ENCODE results near the gene MUC13.

The MUC13 gene

GRCh38 chr3:124885466-124886167, 48.9 kb downstream of the MUC13 start:
- in situ Hi-C loops (cut with MboI; ENCODE audit: low sequenced_read_pairs) = no loop called here
- Histone ChIP-seq H3K27me3 (ENCODE audit: low read depth) (no peaks in the 10 kb centered on the region), H3K9me3 (no peaks in the 10 kb centered on the region), H3K4me3 (peak overlapping the region; percentile 44), H3K4me1 (peaks cover 22% of the 10 kb centered on the region), H3K36me3 (replicated peaks) (no peaks in the 10 kb centered on the region)
- peak; percentile 45 to 70 for DNase-seq (ENCODE audit: low spot score in 2 of 2)

GRCh38 chr3:124884474-124885101, 50.0 kb downstream of the MUC13 start:
- Histone ChIP-seq H3K36me3 (replicated peaks) (no peaks in the 10 kb centered on the region), H3K4me3 (no peak overlapping the region), H3K27me3 (ENCODE audit: low read depth) (no peaks in the 10 kb centered on the region), H3K9me3 (no peaks in the 10 kb centered on the region), H3K4me1 (peaks cover 22% of the 10 kb centered on the region)
- DNase-seq (ENCODE audit: low spot score in 2 of 2) = no peak
- in situ Hi-C loops (cut with MboI; ENCODE audit: low sequenced_read_pairs) = no loop called here

GRCh38 chr3:124883766-124884473, 50.6 kb downstream of the MUC13 start:
- Histone ChIP-seq H3K36me3 (replicated peaks) (no peaks in the 10 kb centered on the region), H3K9me3 (no peaks in the 10 kb centered on the region), H3K4me3 (no peak overlapping the region), H3K4me1 (peaks cover 22% of the 10 kb centered on the region), H3K27me3 (ENCODE audit: low read depth) (no peaks in the 10 kb centered on the region)
- in situ Hi-C loops (cut with MboI; ENCODE audit: low sequenced_read_pairs) = no loop called here
- no peak for DNase-seq (ENCODE audit: low spot score in 2 of 2)

- in situ Hi-C loops (cut with MboI; ENCODE audit: low sequenced_read_pairs) = no loop called here
- no peaks in the 10 kb centered on the region for H3K27me3 ChIP-seq (ENCODE audit: low read depth)
- H3K4me1 ChIP-seq = peaks cover 22% of the 10 kb centered on the region
- no peak overlapping the region for H3K4me3 ChIP-seq
- no peaks in the 10 kb centered on the region for H3K9me3 ChIP-seq
- H3K36me3 ChIP-seq (replicated peaks) = no peaks in the 10 kb centered on the region
- DNase-seq (ENCODE audit: low spot score in 2 of 2) = peak; percentile 19 to 39
Measured at GRCh38 chr3:124882816-124883747, 51.5 kb downstream of the MUC13 start.

GRCh38 chr3:124881976-124882697, 52.4 kb downstream of the MUC13 start:
- Histone ChIP-seq H3K4me3 (no peak overlapping the region), H3K9me3 (no peaks in the 10 kb centered on the region), H3K27me3 (ENCODE audit: low read depth) (no peaks in the 10 kb centered on the region), H3K4me1 (peaks cover 22% of the 10 kb centered on the region), H3K36me3 (replicated peaks) (no peaks in the 10 kb centered on the region)
- in situ Hi-C loops (cut with MboI; ENCODE audit: low sequenced_read_pairs) = no loop called here
- no peak for DNase-seq (ENCODE audit: low spot score in 2 of 2)

GRCh38 chr3:124879337-124879680, 55.2 kb downstream of the MUC13 start:
- in situ Hi-C loops (cut with MboI; ENCODE audit: low sequenced_read_pairs) = no loop called here
- no peak for DNase-seq (ENCODE audit: low spot score in 2 of 2)

GRCh38 chr3:124878561-124879336, 55.8 kb downstream of the MUC13 start:
- Histone ChIP-seq H3K4me3 (no peak overlapping the region), H3K9me3 (no peaks in the 10 kb centered on the region), H3K36me3 (replicated peaks) (no peaks in the 10 kb centered on the region), H3K4me1 (peaks cover 13% of the 10 kb centered on the region), H3K27me3 (ENCODE audit: low read depth) (no peaks in the 10 kb centered on the region)
- DNase-seq (ENCODE audit: low spot score in 2 of 2) = no peak
- in situ Hi-C loops (cut with MboI; ENCODE audit: low sequenced_read_pairs) = no loop called here

More at GRCh38 chr3:124879337-124879680, 55.2 kb downstream of the MUC13 start:
- H3K36me3 ChIP-seq (replicated peaks) = no peaks in the 10 kb centered on the region
- no peaks in the 10 kb centered on the region for H3K9me3 ChIP-seq
- peaks cover 14% of the 10 kb centered on the region for H3K4me1 ChIP-seq
- H3K4me3 ChIP-seq = no peak overlapping the region
- no peaks in the 10 kb centered on the region for H3K27me3 ChIP-seq (ENCODE audit: low read depth)

- Histone ChIP-seq H3K4me3 (no peak overlapping the region), H3K9me3 (no peaks in the 10 kb centered on the region), H3K4me1 (peaks cover 3% of the 10 kb centered on the region), H3K27me3 (ENCODE audit: low read depth) (no peaks in the 10 kb centered on the region), H3K36me3 (replicated peaks) (no peaks in the 10 kb centered on the region)
- in situ Hi-C loops (cut with MboI; ENCODE audit: low sequenced_read_pairs) = no loop called here
- DNase-seq (ENCODE audit: low spot score in 2 of 2) = no peak
Measured at GRCh38 chr3:124877674-124878073, 56.9 kb downstream of the MUC13 start.

GRCh38 chr3:124876401-124876878, 58.1 kb downstream of the MUC13 start:
- in situ Hi-C loops (cut with MboI; ENCODE audit: low sequenced_read_pairs) = no loop called here
- no peak overlapping the region for H3K4me3 ChIP-seq
- no peaks in the 10 kb centered on the region for H3K9me3 ChIP-seq
- H3K27me3 ChIP-seq (ENCODE audit: low read depth) = no peaks in the 10 kb centered on the region
- no peak for DNase-seq (ENCODE audit: low spot score in 2 of 2)
- H3K4me1 ChIP-seq = no peaks in the 10 kb centered on the region
- H3K36me3 ChIP-seq (replicated peaks) = no peaks in the 10 kb centered on the region

- Histone ChIP-seq H3K27me3 (ENCODE audit: low read depth) (no peaks in the 10 kb centered on the region), H3K4me3 (no peak overlapping the region), H3K4me1 (no peaks in the 10 kb centered on the region), H3K36me3 (replicated peaks) (no peaks in the 10 kb centered on the region; the same call in 1 of the 2 replicates), H3K9me3 (no peaks in the 10 kb centered on the region)
- DNase-seq (ENCODE audit: low spot score in 2 of 2) = no peak
- in situ Hi-C loops (cut with MboI; ENCODE audit: low sequenced_read_pairs) = no loop called here
Measured at GRCh38 chr3:124873226-124873625, 61.3 kb downstream of the MUC13 start.

GRCh38 chr3:124867511-124867910, 67.0 kb downstream of the MUC13 start:
- in situ Hi-C loops (cut with MboI; ENCODE audit: low sequenced_read_pairs) = no loop called here
- no peak for DNase-seq (ENCODE audit: low spot score in 2 of 2)
- H3K4me3 ChIP-seq = no peak overlapping the region
- no peaks in the 10 kb centered on the region for H3K27me3 ChIP-seq (ENCODE audit: low read depth)
- no peaks in the 10 kb centered on the region; the same call in 1 of the 2 replicates for H3K36me3 ChIP-seq (replicated peaks)
- H3K4me1 ChIP-seq = no peaks in the 10 kb centered on the region
- H3K9me3 ChIP-seq = no peaks in the 10 kb centered on the region

GRCh38 chr3:124862006-124862405, 72.5 kb downstream of the MUC13 start:
- Histone ChIP-seq H3K4me1 (no peaks in the 10 kb centered on the region), H3K36me3 (replicated peaks) (no peaks in the 10 kb centered on the region), H3K27me3 (ENCODE audit: low read depth) (no peaks in the 10 kb centered on the region), H3K9me3 (no peaks in the 10 kb centered on the region), H3K4me3 (no peak overlapping the region)
- no peak for DNase-seq (ENCODE audit: low spot score in 2 of 2)
- in situ Hi-C loops (cut with MboI; ENCODE audit: low sequenced_read_pairs) = no loop called here

Data from HAP-1 (cell line).